Nephron (organoid): Measurements from ENCODE around the gene SLAMF9.

Source experiments
- H3K27ac Mint-ChIP-seq, 3 experiments: 2 replicates each; pipeline ENCODE4 v1.8.0; 2020; ENCODE audit warnings: mixed read lengths in 3 of 3, mild to moderate bottlenecking in 2 of 3, moderate library complexity in 1 of 3
- H3K27me3 Mint-ChIP-seq: 2 replicates; pipeline ENCODE4 v1.8.0; 2021; ENCODE audit warnings: low read depth, mild to moderate bottlenecking, moderate library complexity, mixed read lengths
- H3K36me3 Mint-ChIP-seq: 2 replicates; pipeline ENCODE4 v1.8.0; 2020; ENCODE audit warnings: low read depth, mixed read lengths
- H3K4me1 Mint-ChIP-seq: 2 replicates; pipeline ENCODE4 v1.8.0; 2020; ENCODE audit warnings: mixed read lengths
- H3K4me3 Mint-ChIP-seq, 3 experiments: 2 replicates each; pipeline ENCODE4 v1.8.0; 2020; ENCODE audit warnings: mild to moderate bottlenecking in 3 of 3, mixed read lengths in 3 of 3, moderate library complexity in 2 of 3
- H3K9me3 Mint-ChIP-seq: 2 replicates; pipeline ENCODE4 v1.8.0; 2020; ENCODE audit warnings: mixed read lengths
- CTCF ChIP-seq, 3 experiments: fragments of 200-600 bp; sonication (generic); IDR thresholded peaks; one replicate each; pipeline ENCODE4 v1.5.0; 2021; ENCODE audit warnings: antibody characterized with exemption in 3 of 3; ENCODE audit not compliant: unreplicated experiment in 3 of 3

SLAMF9 gene

GRCh38 chr1:159957824-159958268 lies 3.8 kb upstream of the SLAMF9 start:
- H3K27ac Mint-ChIP-seq: no peak overlapping the region
- no peak overlapping the region for H3K4me3 Mint-ChIP-seq
- H3K27me3 Mint-ChIP-seq: peaks cover 21% of the 10 kb centered on the region
- no peaks in the 10 kb centered on the region for H3K9me3 Mint-ChIP-seq
- TF ChIP-seq CTCF (IDR thresholded peaks at IDR 0.05; ENCODE audit: unreplicated experiment in 3 of 3): no peak
- H3K4me1 Mint-ChIP-seq: peaks cover 10% of the 10 kb centered on the region
- H3K36me3 Mint-ChIP-seq: no peaks in the 10 kb centered on the region

GRCh38 chr1:159955456-159955855 lies 1.4 kb upstream of the SLAMF9 start:
- no peak overlapping the region for H3K27ac Mint-ChIP-seq
- H3K4me3 Mint-ChIP-seq: no peak overlapping the region
- peaks cover 27% of the 10 kb centered on the region for H3K27me3 Mint-ChIP-seq
- H3K4me1 Mint-ChIP-seq: no peaks in the 10 kb centered on the region
- H3K36me3 Mint-ChIP-seq: no peaks in the 10 kb centered on the region
- no peaks in the 10 kb centered on the region for H3K9me3 Mint-ChIP-seq
- TF ChIP-seq CTCF (IDR thresholded peaks at IDR 0.05; ENCODE audit: unreplicated experiment in 3 of 3): no peak

- Mint-ChIP-seq H3K36me3 (no peaks in the 10 kb centered on the region), H3K4me1 (peaks cover 7% of the 10 kb centered on the region), H3K9me3 (no peaks in the 10 kb centered on the region), H3K4me3 (no peak overlapping the region), H3K27me3 (peaks cover 21% of the 10 kb centered on the region), H3K27ac (no peak overlapping the region)
- no peak for TF ChIP-seq CTCF (IDR thresholded peaks at IDR 0.05; ENCODE audit: unreplicated experiment in 3 of 3)
Measured at GRCh38 chr1:159952932-159953331, 1.1 kb downstream of the SLAMF9 start.

GRCh38 chr1:159951551-159951950 lies 2.5 kb downstream of the SLAMF9 start:
- no peak for TF ChIP-seq CTCF (IDR thresholded peaks at IDR 0.05; ENCODE audit: unreplicated experiment in 3 of 3)
- Mint-ChIP-seq H3K4me3 (no peak overlapping the region), H3K4me1 (peaks cover 7% of the 10 kb centered on the region), H3K27ac (no peak overlapping the region), H3K27me3 (peaks cover 21% of the 10 kb centered on the region), H3K36me3 (no peaks in the 10 kb centered on the region), H3K9me3 (no peaks in the 10 kb centered on the region)

- Mint-ChIP-seq H3K27ac (no peak overlapping the region), H3K4me1 (peaks cover 7% of the 10 kb centered on the region), H3K36me3 (no peaks in the 10 kb centered on the region), H3K9me3 (no peaks in the 10 kb centered on the region), H3K27me3 (peaks cover 17% of the 10 kb centered on the region), H3K4me3 (no peak overlapping the region)
- TF ChIP-seq CTCF (IDR thresholded peaks at IDR 0.05; ENCODE audit: unreplicated experiment in 3 of 3): no peak
Measured at GRCh38 chr1:159951016-159951415, 3.0 kb downstream of the SLAMF9 start.

- H3K27me3 Mint-ChIP-seq: peaks cover 16% of the 10 kb centered on the region
Measured at GRCh38 chr1:159949981-159950381, 4.1 kb downstream of the SLAMF9 start.

More at GRCh38 chr1:159949981-159950381, 4.1 kb downstream of the SLAMF9 start:
- no peaks in the 10 kb centered on the region for H3K36me3 Mint-ChIP-seq
- H3K27ac Mint-ChIP-seq: no peak overlapping the region
- TF ChIP-seq CTCF (IDR thresholded peaks at IDR 0.05; ENCODE audit: unreplicated experiment in 3 of 3): no peak
- H3K9me3 Mint-ChIP-seq: no peaks in the 10 kb centered on the region
- H3K4me3 Mint-ChIP-seq: no peak overlapping the region
- peaks cover 13% of the 10 kb centered on the region for H3K4me1 Mint-ChIP-seq
